ENCODE measurements around the gene PRDX5. TPM values are rescaled to one million over a fixed set of nuclear protein-coding genes. Genes with fewer than 3 reads are reported as not detected.
A peak's percentile ranks its signal among the peaks of the same experiment; 100 is the strongest.

PRDX5 gene
- total RNA-seq, 4 donors from 2014 or later, result 152 to 381 (median 265) TPM

- in situ Hi-C loops (cut with MboI; ENCODE audit: low pct_ligation_motif_present in 1 of 4, low pct_unique_long_range_greater_than_20kb in 1 of 4, low sequenced_read_pairs in 3 of 4), result no loop called here
- Histone ChIP-seq H3K9me3 (no peaks in the 10 kb centered on the region), H3K27ac (no peak overlapping the region), H3K36me3 (peaks cover 0 to 15% (median 4%) of the 10 kb centered on the region in 4 donors), H3K27me3 (no peaks in the 10 kb centered on the region), H3K4me3 (no peak overlapping the region), H3K4me1 (peaks cover 22 to 38% (median 27%) of the 10 kb centered on the region in 4 donors)
- no peak for TF ChIP-seq CTCF (IDR thresholded peaks at IDR 0.05)
- no peak for TF ChIP-seq POLR2AphosphoS5 (IDR thresholded peaks at IDR 0.05)
- 89 to 92% methylated on average over 5 to 22 of the region's 22 CpGs for WGBS, 2 donors (ENCODE audit: low coverage in 1 of 2)
- intact Hi-C loops (cut with DNase I; ENCODE audit: low total_unique reads), result no loop called here
- no peak for DNase-seq
Measured at GRCh38 chr11:64281957-64282770, 35.8 kb upstream of the PRDX5 start.

- peak overlapping the region in 3 of 4 donors; percentile 96 to 99 (median 98) for H3K27ac ChIP-seq
Measured at GRCh38 chr11:64283092-64283491, 34.8 kb upstream of the PRDX5 start.

DNA sequence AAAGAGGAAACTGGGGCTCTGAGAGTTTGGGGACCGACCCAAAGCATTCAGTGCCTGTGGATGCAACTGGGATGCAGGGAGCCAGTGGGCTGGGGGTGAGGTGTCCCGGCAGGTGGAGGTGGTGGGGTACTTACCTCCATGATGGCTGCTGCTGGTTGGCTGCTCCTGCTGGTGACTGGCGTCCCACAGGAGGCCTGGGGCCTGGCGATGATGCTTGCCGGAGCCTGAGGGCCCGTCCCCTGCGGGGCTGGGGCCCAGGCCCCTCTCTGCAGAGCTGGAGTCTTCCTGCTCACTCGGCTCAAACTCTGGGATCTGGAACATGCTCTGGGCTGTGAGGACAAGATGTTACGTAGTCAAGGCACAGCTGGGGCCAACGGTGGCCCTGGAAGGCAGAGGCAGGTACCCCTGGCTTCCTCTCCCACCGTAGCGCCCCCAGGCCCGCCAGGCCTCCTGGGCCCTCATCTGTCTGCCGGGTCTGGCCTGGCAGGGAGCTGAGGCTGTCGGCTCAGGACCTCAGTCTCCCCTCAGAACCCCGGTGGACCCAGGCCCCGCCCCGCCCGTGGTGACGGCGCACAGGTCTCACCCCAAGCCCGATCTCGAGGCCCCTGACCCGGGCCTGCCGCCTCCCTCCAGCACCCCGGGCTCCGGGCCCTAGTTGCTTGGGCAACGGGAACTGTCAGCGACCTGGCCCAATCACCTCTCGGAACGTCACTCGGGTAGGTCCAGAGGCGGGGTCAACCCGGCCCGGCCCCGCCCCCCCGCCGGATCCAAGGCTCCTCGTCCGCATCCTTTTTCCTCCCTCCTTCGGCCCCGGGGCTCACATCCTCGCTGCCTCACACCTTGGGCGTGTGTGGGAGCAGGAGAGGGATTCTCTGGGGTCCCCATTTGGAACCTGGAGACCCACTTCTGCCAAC, 33.6 kb upstream of the PRDX5 start, which contains the start of gene BAD:
BAD (minus strand) TSS at position 618 of the 914 bp plus-strand sequence; CDS start at position 321, 297 bp downstream.
- Histone ChIP-seq H3K27me3 (no peaks in the 10 kb centered on the region), H3K36me3 (peaks cover 0 to 3% (median 0%) of the 10 kb centered on the region in 4 donors), H3K4me3 (peak within 1 kb of the TSS; percentile 72 to 85 (median 78)), H3K9me3 (no peaks in the 10 kb centered on the region), H3K27ac (peak within 1 kb of the TSS; percentile 95 to 99 (median 97)), H3K4me1 (peaks cover 22 to 32% (median 26%) of the 10 kb centered on the region in 4 donors)
- TF ChIP-seq POLR2AphosphoS5 (IDR thresholded peaks at IDR 0.05) (peak; percentile 82 to 87 (median 85)), POLR2A (IDR thresholded peaks at IDR 0.05) (peak; percentile 85), CTCF (IDR thresholded peaks at IDR 0.05) (no peak), EP300 (IDR thresholded peaks at IDR 0.05; ENCODE audit: low read depth) (no peak)
- WGBS, 2 donors (ENCODE audit: low coverage in 1 of 2), result 4% methylated on average over 37 of the region's 44 CpGs; no CpG with 5 or more reads in 1 of the 2 donors
- intact Hi-C loops (cut with DNase I; ENCODE audit: low total_unique reads) (no loop called here), in situ Hi-C loops (cut with MboI; ENCODE audit: low pct_ligation_motif_present in 1 of 4, low pct_unique_long_range_greater_than_20kb in 1 of 4, low sequenced_read_pairs in 3 of 4) (no loop called here)
- peak; percentile 97 for DNase-seq

More at GRCh38 chr11:64283092-64283491, 34.8 kb upstream of the PRDX5 start:
- H3K4me1 ChIP-seq, result peaks cover 22 to 32% (median 26%) of the 10 kb centered on the region in 4 donors
- no peak for TF ChIP-seq POLR2A (IDR thresholded peaks at IDR 0.05)
- TF ChIP-seq CTCF (IDR thresholded peaks at IDR 0.05), result no peak
- TF ChIP-seq POLR2AphosphoS5 (IDR thresholded peaks at IDR 0.05), result no peak
- no peak for TF ChIP-seq EP300 (IDR thresholded peaks at IDR 0.05; ENCODE audit: low read depth)
- in situ Hi-C loops (cut with MboI; ENCODE audit: low pct_ligation_motif_present in 1 of 4, low pct_unique_long_range_greater_than_20kb in 1 of 4, low sequenced_read_pairs in 3 of 4) (no loop called here), intact Hi-C loops (cut with DNase I; ENCODE audit: low total_unique reads) (no loop called here)
- H3K27me3 ChIP-seq, result no peaks in the 10 kb centered on the region
- no peaks in the 10 kb centered on the region for H3K9me3 ChIP-seq
- DNase-seq, result no peak
- H3K4me3 ChIP-seq, result peak overlapping the region in 1 of 4 donors; percentile 74
- H3K36me3 ChIP-seq, result peaks cover 0 to 11% (median 4%) of the 10 kb centered on the region in 4 donors
- WGBS, 2 donors (ENCODE audit: low coverage in 1 of 2), result 88% methylated on average over 3 of the region's 3 CpGs; no CpG with 5 or more reads in 1 of the 2 donors

Data from transverse colon (tissue), 4 donors.